Activated naive CD4-positive, alpha-beta T cell treated with anti-CD3 and anti-CD28 coated beads, Interleukin-2, amount 50 U/mL, for 16 hours (primary cell): Measurements from ENCODE around the gene LRRC51.
A peak's percentile ranks its signal among the peaks of the same experiment; 100 is the strongest.

Experiments
- DNase-seq: peaks from one replicate; pipeline ENCODE4 v3.0.0-alpha.2; 2020

The LRRC51 gene

DNA sequence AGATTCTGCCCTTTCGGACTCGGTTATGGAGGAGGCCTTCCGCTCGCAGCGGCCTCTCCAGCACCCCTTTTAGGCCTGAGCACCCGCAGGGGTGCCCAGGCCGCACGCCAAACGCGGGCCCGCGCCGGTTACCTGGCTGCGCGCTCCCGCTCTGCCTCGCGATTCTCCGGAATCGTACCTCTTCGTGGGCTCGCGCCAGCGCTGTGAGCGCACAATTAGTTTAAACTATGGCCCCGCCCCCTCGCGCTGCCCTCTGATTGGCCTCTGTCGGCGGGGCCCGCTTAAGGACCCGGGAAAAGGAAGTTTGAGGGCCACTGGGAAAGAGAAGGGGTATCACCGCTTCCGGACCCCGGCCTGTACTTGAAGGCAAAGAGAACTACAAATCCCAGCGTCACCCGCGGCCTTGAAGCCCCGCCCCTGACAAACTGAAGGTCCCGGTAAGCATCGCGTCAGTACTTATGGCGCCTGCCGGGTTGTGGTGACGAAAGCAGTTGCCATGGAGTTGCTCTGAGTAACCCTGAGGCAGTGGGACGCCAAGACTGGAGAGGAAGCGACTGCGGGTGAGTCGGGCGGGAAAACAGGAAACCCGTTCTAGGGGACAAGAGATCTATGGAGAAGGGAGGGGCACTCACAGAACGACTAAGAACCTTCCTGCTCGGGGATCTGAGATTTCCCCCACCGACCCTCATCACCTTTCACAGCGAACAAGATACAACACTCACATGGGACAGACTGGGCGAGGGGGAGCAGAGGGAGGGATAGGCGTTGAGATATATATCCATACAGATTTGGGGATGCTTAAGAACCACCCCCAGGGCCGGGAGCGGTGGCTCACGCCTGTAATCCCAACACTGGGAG lies at the start of gene LRRC51, which contains the start of gene NUMA1:
Gene LRRC51, plus strand, starts transcription at position 525 of the 858 bp plus-strand sequence. CDS start 8,234 bp downstream, outside the sequence.
Gene NUMA1, minus strand, starts transcription at position 217 of the 858 bp plus-strand sequence. CDS start 44,599 bp downstream, outside the sequence.
- DNase-seq: peak; percentile 98

DNA sequence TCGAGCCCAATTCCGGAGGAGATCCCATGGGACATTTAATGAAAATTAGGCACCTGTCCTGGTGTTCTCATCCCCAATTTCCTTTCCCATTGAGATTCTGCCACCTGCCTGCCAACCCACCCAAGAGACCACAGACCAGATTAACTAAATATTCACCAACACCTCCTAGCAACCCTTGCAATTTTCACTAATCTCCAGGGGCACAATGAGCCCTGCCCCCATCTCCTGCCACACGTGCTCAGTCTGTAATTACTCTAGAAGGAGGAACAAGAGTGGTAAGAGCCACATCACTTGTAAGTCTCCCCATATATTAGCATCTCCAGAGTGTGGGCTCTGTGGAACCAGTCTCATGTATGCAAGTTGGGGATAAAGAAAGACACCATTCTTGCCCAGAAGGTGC lies 44.0 kb upstream of the LRRC51 start:
- no peak for DNase-seq

DNA sequence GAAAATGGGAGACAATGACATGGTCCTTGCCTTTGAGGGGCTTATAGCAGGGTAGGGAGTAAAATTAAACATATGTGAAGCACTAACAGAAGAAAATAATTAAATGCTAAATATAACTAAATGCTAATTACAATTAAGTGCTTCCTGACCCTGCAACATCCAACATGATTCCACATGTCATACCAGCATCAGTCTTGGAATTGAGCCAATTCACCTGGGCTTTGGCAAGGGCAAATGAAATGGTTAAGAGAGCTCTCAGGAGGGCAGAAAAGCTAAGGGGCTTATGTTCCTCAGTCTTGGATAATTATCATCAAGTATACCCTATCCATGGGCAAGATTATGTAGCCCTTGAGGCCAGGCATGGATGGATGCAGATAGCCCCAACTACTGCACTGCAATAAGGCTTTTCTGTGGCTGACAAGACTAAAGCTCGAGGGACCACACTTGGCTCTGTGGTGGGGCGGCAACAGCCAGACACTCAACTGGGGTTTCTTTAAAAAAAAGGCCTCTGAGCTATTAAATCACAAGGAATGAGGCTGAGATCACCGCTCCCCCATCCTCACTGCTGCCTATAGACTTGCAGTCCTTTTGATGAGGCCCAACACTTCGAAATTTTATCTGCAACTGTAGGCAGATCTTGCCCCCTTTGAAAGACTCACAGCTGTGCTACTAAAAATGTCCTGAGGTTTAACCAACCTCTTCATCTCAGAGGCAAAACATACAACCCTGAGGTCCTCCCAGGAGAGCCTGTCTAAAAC lies 42.9 kb upstream of the LRRC51 start:
- no peak for DNase-seq

- DNase-seq: no peak
Measured at GRCh38 chr11:72038491-72038890, 42.2 kb upstream of the LRRC51 start.

DNA sequence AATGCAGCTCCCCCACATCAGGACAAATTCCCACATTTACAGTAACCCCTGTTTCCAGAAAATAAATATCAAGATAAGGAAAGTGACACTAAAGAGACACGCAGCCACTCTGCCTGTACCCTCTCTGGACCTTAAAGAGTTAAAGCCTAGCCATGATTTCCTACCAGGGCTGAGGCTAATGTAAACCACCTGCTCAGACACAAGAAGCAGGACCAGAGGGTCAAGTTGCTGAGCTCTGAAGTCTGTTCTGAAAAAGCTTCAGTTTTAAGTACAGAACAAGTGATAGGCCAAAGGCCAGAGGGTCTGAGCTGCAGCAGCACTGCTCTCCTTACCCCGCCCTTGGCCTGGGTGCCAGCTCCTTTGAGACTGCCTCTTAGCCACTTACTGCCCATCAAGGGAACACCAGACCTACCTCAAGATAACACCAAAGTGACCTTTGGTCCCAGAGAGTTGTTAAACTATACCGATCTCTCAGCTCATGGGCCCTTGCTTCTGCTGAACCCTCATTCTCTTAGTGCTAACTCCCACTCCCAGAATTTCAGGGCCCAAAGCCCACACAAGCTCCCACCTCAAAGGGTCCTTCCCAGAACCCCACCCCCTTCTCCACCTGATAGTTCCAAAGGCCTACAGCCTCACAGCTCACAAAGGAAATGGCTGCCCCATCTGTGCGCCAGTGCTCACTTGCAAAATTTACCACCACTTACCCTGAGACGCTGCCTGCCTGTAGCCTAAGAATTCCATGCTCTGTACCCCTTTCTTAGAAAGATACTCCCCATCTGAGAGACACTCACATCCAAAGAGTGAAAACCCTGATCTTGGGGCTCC lies 41.4 kb upstream of the LRRC51 start:
- DNase-seq: no peak

DNA sequence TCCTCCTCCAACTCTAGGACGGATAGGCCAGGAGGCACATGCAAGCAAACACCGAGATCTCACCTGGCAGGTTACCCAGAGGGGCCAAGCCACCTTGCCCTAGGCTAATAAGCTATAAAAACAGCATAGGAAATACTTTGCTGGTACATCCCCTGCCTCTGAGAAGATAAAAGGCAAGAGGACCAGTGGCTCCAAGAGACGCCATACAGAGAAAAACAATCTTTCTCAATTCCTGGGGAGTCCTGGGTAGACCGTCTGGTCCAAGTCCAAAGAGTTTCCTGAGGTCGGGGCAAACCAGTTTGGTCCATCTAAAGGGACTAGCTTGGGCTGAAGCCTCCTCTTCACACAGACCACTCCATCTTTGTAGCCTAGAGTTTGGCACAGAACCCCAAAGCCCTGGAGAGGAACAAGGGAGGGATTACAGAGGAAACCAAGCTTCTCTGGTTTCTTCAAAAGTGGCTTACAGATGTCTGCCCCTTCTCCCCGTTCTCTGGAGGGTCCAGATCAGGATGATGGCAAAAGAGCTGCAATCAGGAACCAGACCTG lies 40.7 kb upstream of the LRRC51 start:
- DNase-seq: no peak

DNA sequence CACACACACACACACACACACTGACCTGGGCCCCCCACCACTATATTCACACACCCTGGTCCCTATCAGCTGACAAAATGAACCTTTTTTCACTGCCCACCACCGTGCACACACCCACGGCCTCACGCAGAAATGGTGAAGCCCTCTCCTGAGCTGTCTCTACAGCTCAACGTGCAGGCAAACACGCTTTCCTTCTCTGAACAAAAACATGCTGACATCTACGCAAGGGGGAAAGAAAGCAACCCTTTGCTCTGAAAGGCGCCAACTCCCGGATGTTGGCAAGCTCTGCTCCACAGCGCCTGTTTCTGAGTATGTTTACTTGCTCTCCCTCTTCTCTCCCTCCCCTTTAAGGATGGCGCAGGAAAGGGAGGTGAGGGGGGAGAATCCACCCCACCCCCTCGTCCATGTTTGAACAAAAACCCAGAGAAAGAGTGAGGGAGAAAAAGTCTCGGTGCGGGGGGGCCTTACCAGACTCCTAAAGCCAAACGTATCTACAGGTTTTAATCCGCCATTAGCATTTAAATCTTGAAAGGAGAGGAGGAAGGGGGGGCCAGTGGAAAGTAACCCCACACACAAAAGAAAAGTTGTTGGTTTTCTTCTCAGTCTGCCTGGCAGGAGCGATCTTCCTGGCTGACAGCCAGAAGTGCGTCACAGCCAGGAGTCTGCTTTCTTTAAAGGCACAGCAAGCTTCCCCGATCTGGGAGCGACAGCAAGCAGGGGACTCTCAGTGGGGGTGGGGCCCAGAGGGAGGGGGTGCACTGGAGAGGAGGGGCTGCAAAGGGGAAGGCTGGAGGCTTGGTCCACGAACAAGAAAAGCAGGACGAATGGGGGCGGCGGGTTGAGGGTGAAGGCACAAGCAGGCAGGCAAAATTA lies 39.9 kb upstream of the LRRC51 start:
- DNase-seq: peak; percentile 78

- peak; percentile 44 for DNase-seq
Measured at GRCh38 chr11:72041364-72042063, 39.1 kb upstream of the LRRC51 start.

DNA sequence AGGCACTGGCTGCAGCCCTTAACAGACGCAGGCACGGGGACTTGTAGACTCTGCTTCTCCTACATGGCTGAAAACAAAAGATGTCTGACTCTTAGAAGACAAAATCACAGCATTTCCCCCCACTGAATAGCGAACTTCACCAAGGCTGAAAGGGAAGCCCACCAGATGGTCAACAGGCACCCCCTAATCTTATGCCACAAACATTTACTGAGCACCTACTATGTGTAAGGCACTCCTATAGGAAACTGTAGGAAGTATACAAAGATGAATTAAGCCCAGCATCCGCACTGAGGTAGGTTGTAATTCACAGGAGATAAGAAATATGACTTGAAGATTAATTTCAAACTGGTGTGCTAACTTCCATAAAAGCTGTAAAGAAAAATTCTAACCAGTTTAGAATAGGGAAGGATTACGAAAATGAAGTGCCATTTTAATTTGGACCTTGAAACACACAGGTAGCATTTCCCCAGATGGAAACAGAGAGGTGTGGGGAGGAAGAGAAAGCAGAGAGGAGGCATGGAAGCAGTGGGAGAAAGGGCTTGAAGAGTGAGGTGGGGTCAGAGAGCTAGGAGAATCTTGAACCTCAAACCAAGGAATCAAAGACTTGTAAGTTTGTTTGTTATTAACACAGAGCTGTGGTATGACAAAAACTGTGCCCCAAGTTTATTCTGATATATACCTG lies 38.4 kb upstream of the LRRC51 start:
- DNase-seq: no peak

DNA sequence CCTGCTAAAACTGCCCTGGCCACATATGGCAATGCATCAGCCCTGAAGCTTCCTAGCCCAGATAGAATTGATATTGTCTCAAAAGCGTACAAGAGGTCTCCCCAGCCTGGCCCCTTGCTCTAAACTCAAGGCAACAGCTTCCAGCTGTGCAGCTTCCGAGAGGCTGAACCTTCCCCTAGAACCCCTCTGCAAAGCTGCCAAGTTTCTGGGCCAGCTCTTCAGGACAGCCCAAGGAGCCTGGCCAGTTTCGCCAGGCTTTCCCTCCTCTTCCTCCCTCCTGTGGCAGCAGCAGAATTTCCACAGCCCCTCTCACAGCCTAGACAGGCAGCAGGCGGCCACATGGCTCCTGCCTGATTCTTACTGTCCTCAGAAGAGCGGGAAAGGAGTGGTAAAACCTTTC lies 34.8 kb upstream of the LRRC51 start:
- DNase-seq: no peak

DNA sequence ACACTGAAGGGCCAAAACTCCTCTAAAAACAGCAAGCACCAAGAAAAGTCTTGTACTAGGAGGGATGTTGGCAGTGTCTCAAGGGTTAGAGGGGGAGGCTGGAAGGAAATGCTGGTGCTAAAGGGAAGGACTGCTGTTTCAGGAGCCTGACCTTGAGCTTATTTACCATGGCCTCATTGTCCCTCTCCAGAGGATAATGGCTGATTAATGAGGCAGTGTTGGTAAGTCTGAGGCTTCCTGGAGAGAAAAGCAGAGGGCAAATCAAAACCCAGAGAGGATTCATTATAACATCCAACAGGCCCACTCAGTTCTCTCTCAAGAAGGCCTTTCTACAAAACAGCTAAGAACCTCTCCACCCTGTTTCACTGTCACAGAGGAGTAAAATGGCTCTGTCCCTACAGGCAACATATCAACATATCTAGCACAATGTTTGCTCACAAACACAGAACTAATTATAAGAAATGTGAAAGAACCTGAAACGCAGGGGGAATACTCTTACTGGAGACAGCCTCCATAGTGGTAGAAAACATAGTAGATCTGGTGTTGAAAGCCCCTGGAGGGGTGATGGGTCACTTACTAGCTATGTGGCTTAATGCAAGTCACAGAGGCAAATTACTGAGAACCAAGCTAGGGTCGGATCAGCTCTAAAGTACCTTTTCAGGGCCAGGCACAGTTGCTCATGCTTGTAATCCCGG lies 31.7 kb upstream of the LRRC51 start:
- DNase-seq: no peak

- no peak for DNase-seq
Measured at GRCh38 chr11:72058416-72059034, 22.1 kb upstream of the LRRC51 start.

DNA sequence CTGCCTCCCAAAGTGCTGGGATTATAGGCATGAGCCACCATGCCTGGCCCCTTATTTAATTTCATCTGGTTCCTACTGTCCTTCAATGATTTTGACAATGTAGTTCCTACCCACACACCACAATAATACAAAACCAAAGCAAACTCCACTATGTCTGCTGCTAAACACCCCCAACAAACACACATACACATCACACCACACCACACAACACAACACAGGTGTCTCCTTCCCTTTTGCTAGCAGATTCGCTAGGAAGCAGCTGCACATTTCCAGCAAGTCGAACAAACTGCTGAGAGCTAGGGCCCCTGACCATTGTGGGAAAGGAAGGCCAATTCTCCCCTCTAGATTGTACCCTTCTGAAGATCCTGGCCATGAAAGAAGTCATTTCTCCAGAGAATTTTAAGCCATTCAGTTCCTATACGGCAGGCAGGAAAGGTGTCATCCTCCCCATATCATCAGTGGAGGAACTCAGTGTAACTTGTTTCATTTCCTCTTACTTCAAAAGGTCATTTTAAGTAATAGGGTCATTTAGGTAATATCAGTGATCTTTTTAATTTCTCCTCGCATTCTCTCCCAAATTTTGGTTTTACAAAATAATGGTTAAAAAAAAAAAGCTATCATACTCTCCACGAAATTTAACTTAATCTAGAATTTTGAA lies 18.8 kb upstream of the LRRC51 start:
- no peak for DNase-seq

DNA sequence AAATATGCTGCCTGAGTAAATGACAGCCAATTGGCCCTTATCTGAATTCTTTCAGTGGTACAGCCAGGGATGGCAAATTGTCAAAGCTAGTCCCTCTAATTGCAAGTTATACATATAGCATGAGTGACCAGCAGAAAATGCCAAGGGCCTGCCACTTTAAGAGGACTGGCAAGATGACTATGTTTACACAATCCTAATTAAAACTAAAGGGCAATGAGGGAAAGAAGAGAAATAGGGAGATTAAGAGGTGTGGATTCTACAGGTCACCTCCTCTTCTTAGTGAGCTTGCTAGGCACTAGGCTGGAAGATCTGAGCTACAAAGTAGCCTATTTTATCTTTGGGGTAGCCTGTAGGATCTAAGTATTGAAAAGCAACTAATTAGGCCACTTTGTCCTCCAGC lies 13.8 kb upstream of the LRRC51 start:
- no peak for DNase-seq

DNA sequence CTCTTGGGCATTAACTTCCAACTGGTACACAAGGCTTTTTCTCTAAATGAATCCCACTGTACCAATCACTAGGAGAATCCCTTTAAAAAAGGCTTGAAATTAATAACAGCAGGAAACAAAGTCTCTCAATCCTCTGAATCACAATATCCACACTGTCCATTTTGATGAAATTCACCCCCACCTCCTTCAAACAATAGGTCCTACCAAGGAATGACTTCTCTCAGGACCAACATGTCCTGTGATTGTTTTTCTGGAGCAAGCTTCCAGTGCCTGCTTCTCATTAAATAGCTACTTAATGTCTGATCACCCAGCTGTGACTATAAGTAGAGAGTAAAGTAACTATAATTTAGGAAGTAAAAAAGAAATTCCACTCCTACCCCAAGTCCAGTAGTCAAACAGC lies 13.4 kb upstream of the LRRC51 start:
- no peak for DNase-seq

DNA sequence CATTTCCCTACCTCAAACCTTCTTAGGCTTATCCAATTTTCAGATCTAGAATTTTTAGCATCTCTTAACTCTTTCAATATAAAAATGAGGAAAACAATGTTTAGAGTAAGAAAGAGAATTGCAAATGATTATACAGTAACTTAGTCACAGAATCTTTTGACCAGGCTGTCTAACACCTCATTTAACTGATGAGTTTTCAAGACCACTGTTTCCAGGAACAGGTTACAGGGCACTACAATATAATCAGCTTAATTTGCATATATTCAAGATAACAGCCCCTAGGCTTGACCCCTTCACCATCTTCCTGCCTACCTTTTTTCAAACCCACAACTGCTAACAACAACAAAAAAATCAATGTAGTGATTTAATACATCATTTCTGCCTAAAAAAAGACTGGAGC lies 13.0 kb upstream of the LRRC51 start:
- DNase-seq: no peak

DNA sequence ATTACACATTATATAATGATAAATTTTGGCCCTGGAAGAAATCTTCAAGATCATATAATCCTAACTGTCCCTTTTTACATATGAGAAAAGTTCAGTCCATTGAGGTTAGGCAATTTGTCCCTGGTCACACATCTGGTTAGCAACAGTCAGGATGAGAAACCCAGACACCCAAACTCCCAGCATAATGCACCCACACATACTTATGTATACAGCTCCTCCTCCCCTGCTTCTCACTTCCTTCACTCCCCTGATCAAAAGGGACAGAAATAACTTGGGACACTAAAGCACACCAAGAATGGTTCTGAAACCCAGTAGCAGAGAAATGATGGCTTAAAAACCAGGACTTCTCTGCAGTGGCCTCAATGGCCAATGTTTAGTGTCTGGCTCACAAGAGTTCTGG lies 11.4 kb upstream of the LRRC51 start:
- no peak for DNase-seq

- DNase-seq: no peak
Measured at GRCh38 chr11:72069787-72070251, 10.8 kb upstream of the LRRC51 start.

DNA sequence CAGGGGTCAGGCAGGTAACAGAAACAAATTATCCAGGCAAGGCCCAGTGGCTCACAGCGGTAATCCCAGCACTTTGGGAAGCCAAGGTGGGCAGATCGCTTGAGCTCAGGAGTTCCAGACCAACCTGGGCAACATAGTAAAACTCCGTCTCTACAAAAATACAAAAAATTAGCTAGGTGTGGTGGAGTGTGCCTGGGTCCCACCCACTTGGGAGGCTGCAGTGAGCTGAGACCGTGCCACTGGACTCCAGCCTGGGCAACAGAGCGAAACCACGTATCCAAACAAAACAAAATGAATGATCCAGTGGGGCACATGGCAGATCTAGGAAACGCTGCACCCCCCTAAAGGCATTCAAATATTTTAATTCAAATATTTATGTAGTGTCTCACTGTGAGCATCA lies 10.2 kb upstream of the LRRC51 start:
- no peak for DNase-seq
